ENCODE measurements around the gene ATP8A1.

- TF ChIP-seq CTCF (IDR thresholded peaks at IDR 0.05; ENCODE audit: low read depth, low read length) (no peak), EZH2phosphoT487 (IDR thresholded peaks at IDR 0.05; ENCODE audit: low read depth) (no peak)
Observed at GRCh38 chr4:42596918-42597317, 60.0 kb downstream of the ATP8A1 start.

All from OCI-LY3 (cell line).